GM21619 (cell line): ENCODE results near the gene STARD5.
A peak's percentile ranks its signal among the peaks of the same experiment; 100 is the strongest.

Experiments used
- ATAC-seq: cut with Tn5 transposase; IDR thresholded peaks from one replicate; pipeline ENCODE4 v1.9.1; 2021; ENCODE audit not compliant: unreplicated experiment

Gene STARD5

DNA sequence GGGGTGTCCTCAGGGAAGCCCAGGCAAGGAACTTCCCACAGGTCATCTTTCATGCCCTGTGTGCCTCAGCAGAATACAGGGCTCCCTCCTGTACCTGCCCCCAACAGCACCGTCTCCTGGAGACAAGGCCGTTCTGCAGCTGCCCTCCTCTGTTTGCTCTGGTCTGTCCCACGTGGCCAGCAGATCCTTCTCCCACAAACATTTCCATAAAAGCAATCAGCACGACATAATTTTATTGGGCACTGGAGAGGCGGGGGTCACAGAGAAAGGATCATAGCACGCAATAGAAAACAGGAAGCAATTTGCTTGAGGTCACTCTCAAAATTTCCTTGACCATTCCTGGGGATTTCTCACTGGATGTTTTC, 29.4 kb downstream of the STARD5 start:
- ATAC-seq, result no peak

- ATAC-seq, result peak; percentile 58
These were observed 30.0 kb downstream of the STARD5 start for GRCh38 chr15:81293728-81294515.

- ATAC-seq, result peak; percentile 36
These were observed 31.4 kb downstream of the STARD5 start for GRCh38 chr15:81292523-81293001.

GRCh38 chr15:81291916-81292522, 31.9 kb downstream of the STARD5 start:
- ATAC-seq, result no peak

- no peak for ATAC-seq
These were observed 34.0 kb downstream of the STARD5 start for GRCh38 chr15:81289910-81290309.

- ATAC-seq, result no peak
These were observed 35.3 kb downstream of the STARD5 start for GRCh38 chr15:81288616-81289015.

DNA sequence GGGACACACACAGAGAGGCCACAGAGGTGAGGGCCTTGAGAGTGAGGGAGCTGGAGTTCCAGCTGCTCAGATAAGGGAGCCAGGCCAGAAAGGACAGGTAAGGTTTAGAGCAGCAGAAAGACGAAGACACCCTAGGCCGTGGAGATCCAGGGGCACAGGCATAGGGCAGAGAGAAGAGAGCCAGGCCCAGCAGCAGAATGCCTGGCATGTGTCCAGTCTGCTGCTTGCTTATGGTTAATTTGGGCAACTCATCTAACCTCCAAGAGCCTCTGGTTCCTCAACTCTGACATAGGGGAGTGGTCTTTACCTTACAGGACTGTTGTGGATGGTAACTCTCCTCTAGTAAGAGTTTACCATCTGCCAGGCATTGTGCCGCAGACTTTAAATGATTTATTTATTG, 35.9 kb downstream of the STARD5 start:
- ATAC-seq, result no peak

- no peak for ATAC-seq
These were observed 37.3 kb downstream of the STARD5 start for GRCh38 chr15:81286621-81287121.

DNA sequence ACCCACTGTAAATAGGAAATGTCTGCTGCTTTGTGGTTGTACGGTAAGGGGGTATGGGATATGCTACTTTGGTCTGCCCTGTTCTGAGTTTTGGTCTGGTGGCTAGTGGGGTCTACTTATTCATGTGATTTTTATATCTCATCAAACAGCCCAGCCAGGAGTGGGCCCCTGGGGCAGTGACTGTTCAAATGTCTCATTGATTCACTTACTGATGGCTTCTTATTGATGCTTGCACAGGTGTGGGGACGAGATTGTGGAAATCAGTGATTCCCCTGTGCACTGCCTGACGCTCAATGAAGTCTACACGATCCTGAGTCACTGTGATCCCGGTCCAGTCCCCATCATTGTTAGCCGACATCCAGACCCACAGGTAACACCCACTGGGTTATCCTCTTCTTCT, 38.5 kb downstream of the STARD5 start:
- no peak for ATAC-seq

DNA sequence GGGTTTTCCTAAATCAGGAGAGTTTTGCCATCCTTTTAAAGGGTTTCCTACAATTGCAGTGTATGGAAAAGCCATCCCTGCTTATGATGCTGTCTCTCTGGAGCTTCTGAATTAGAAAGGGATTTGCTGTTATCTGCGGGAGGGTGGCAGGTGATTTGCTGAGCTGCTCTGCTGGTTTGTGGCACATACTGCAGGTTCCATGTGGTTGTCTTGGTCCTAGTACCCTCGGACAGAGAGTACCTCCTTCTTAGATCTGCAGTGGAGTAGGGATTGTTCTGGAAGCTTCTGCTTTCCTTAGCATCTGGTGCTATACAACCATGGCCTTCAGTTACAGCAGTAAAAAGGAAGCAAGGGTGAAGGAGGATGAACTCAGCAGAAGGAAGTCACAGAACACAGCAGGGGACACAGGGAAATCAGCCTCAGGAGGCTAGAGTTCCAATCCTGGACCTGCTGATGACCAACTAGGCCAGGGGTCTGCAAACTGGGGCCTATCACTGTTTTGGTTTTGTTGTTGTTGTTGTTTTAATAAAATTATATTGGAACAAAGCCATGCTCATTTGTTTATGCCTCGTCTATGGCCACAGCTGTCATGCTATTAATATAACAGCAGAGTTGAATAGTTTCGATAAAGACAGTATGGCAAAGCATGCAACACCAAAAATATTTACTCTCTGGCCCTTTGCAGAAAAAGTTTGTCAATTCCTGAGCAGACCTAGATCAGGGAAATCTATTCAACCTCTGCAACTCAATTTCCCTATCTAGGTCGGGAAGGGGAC, 39.5 kb downstream of the STARD5 start:
- ATAC-seq, result peak; percentile 53

- no peak for ATAC-seq
These were observed 41.0 kb downstream of the STARD5 start for GRCh38 chr15:81282911-81283310.

DNA sequence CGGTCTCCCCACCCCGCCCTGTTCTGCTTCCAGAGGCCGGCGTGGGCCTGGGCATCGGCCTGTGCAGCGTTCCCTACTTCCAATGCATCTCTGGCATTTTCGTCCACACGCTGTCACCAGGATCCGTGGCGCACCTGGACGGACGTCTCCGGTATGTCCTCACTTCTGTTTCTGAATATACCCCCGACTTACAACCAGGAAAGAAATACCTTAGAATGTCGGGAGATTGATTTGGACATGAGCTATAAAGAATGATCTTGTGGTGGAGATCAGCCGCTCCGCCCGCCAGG, 41.4 kb downstream of the STARD5 start:
- no peak for ATAC-seq

DNA sequence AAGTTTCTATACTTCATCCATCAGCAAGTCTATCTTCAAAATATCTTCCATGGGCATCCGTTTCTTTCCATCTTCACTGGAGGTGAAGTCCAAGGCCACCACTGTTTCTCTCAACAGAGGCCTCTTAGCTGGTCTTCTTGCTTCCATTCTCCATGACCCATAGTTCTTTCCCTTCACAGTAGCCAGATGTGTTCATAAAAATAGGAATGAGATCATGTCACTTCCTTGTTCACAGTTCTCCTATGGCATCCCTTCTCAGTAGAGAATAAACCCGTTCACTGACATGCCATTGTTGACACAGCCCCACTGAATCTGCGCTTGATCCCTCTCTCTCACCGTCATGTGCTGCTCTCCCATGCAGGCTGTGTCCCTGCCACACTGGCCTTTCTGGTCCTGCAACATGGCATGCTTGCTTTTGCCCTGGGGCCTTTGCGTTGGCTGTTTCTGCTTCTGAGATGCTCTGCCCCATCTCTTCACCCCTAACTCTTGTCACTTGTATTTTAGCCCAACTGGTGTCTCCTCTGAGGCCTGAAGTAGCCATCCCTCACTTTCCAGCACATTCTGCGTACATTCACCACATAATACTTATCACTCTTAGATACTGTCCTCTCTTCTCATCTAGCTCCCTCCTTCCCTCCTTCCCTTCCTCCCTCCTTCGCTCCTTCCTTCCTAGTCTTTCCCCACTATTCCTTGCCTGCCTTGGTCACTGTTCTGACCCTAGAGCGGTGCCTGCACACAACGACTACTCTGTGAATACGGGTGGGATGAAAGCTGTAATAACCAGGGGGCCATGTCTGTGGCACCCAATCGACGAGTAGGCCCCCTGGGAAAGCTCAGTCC, 42.0 kb downstream of the STARD5 start:
- ATAC-seq, result no peak

DNA sequence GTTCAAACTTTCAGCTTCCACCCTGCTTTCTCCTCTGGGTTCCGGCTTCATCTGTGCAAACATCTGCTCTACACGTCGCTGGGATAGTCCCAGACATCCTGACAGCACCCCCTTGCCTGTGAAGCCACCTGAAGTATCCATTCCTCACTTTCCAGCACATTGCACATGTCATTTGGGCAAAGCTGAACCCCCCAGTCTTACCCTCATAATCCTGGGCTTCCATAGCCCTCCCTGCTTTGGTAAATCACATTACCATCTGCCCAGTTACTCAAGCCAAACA, 42.5 kb downstream of the STARD5 start:
- no peak for ATAC-seq

DNA sequence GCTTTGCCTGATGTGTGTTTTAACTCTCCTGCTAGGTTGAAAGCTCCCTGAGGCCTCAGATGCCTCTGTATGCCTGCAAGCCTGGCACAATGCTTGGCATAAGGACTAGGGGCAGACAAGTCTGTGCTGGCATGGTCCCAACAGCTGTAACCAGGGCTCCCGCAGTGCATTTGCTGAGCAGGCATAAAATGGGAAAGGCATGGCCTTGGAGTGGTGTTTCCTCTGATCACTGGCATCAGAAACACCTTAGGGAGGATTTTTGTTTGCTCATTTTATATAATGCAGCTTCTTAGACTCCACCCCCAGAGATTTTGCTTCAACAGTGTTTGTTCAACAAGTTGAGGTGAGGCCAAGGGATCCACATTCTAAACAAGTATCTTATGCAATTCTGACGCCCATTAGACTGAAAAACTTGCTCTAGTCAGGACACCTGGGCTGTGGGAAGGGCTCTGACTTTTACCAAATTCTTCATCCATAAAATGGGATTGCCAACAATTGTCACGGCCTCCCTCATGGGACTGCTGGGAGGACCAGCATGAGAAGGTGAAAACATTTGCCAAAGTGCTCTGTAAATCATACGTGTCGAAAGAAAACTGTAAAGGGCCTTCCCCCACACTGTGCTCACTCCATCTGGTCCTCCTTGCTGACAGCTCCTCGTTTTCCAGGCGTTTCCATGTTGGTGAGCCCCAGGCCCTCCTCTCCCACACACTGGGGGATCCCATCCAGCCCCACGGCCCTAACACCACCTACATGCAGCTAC, 43.1 kb downstream of the STARD5 start:
- no peak for ATAC-seq

- no peak for ATAC-seq
These were observed 44.1 kb downstream of the STARD5 start for GRCh38 chr15:81279621-81280485.

GRCh38 chr15:81278306-81279029, 45.5 kb downstream of the STARD5 start:
- ATAC-seq, result no peak

DNA sequence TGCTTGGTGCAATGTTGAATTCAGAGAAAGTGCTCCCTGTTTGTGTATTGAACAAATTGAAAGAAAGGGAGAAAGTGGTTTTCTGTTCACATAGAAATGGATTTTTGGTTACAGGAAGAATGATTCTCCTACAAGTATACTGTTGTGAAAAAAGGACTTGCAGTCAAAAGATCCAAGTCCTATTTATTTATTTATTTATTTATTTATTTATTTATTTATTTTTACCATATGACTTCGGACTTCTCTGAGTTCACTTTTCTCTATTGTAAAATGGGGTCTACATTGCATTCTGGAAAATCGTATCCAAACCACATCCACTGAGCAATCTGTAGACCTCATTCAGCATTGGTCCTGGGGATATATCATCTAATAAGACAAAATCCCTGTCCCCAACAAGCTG, 46.1 kb downstream of the STARD5 start:
- no peak for ATAC-seq

GRCh38 chr15:81276967-81277366, 47.0 kb downstream of the STARD5 start:
- ATAC-seq, result no peak
